T-helper 2 cell treated with Interferon-gamma antibody and Interleukin-4, amounts not matched to agents 100 ng/mL and 5 ng/mL, for 36 hours (primary cell): Measurements from ENCODE around the gene AP5Z1. TPM values are rescaled to one million over a fixed set of nuclear protein-coding genes. Genes with fewer than 3 reads are reported as not detected.

Experiments
- intact Hi-C: fragments of 100-400 bp; cut with micrococcal nuclease; formaldehyde crosslinking; loops from one replicate; pipeline ENCODE4 v1.15.1; 2023
- total RNA-seq: library from RNA; stranded (reverse); gene quantifications from 2 replicates; pipeline ENCODE4 v1.2.3, GENCODE V29; 2022

AP5Z1 gene
- total RNA-seq, 1 donor from 2014 or later, result 66.3 TPM

DNA sequence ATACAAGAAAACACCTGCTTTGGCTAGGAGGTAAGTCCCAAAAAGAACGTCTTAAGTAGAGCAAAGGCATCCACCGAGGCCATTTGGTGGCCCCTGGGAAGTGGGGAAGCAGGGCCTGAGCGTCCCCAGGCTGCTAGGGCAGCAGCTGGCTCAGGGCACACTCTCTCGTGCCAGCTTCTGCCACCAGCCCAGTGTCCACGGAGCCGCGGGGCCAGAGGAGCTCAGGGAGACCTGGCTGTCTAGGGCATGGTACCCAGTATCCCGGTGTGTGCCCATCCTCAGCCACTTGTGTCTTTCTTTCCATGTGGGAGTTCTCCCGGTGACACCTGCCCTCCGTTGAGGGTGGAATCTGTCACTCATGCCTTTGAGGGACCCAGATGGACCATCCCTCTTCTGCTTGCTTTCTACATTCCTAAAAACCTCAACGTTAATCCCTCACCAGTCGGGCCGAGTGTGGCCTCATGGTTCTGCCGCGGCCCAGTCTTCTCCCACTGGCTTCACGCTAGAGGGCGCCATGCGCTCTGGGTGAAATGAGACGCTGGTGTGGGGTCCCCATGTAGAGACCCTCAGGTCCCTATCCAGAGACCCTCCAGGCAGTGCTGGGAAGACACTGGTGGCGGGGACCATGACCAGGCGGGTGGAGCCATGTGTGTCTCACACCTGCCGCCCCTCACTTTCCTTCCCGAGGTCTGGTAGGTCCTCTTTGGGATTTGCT, 9.5 kb upstream of the AP5Z1 start:
- intact Hi-C loops, result no loop called here

DNA sequence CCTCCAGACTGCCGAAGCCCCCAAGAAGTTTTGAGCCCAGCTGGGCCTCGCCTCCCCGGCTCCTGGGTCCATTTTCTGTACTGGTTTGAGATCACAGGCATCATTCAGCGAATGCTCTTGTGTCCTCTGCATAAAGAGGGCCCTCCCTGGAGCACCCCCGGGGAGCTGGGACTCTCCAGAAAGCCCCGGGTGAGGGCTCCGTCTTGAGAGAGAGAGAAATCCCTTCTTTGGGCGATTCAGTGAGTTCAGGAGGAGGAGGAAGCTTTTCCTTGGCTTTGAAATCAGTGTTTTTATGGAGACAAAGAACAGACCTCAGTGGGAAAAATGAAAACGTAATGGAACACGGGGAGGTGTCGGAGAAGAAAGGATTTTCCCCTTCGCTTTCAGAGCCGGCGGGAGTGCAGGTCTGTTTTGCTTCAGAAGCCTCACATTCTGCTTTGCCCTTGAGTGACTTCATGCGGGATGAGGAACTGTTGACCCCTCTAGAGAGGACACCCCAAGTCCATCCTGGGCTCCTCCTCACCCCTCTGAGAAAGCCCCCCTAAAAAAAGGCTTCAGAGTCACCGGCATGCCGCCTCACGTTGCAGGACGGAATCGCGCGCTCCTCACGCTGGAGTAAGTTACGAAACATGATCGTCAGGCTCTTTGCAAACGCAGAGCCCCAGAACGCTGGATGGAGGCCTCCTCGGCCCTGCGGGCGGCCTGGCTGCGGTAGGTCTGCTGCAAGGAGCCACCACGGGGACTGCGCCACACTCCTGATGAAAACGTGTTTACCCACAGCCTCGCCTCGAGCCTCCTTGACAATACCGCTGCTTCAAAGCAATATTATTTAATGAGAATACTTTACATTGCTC, 8.5 kb upstream of the AP5Z1 start:
- intact Hi-C loops, result no loop called here

DNA sequence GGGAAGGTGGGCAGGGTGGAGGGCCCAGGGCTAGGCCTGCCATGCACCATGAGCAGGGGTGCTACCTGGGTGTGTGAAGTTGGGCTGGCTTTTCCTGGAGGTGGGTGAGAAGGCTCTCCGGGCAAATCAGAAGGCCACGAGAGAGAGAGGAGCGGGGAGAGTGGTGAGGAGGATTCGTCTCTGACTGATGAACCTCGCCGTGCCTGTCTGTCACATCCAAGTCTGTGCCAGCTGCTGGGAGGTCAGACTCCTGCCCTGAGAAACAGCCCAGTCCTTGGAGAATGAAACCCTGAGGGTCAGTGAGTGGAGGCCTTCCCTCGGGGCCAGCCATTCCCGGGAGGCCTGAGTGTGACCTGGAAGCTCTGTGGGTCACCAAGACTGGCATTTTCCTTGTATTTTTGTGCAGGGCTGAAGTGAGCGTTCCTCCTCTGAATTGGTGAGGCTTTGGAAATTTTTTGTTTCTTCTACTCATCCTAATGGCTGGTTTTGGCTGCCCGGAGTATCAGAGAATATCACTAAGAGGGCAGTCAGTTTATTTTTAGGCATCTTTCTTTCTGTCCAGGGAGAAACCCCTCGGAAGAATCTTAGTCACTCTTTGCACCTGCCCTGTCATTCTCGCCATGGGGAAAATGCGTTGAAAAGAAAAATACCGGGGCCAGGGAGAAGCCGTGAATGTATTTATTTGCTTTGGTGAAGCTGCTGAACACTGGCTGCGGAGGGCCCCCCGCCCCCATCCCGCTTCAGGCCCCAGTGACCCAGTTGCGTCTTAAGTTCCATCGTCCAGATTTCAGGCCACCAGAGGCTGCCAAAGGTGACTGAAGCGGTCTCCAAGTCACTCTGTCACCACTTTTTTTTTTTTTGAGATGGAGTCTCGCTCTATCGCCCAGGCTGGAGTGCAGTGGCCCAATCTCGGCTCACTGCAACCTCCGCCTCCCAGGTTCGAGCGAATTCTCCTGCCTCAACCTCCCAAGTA, 6.5 kb upstream of the AP5Z1 start:
- intact Hi-C loops, result no loop called here

DNA sequence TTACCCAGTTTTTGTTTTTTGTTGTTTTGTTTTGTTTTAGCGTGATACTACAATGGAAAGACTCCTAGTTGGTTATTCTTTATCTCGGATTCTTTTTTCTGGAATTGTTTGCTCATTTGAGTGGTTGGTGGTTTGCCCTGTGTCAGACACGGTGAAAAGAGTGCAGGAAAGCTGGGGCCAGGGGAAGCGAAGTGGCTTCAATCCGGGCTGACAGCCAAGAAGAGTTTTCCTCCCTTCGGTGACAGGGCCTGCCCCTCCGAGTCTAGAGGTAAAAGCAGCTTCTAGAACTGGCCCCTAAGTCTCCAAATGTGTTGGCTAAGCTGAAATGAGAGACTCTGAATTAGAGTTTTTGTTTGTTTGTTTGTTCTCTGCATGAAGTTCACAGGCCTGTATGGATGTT, 5.7 kb upstream of the AP5Z1 start:
- intact Hi-C loops, result no loop called here

DNA sequence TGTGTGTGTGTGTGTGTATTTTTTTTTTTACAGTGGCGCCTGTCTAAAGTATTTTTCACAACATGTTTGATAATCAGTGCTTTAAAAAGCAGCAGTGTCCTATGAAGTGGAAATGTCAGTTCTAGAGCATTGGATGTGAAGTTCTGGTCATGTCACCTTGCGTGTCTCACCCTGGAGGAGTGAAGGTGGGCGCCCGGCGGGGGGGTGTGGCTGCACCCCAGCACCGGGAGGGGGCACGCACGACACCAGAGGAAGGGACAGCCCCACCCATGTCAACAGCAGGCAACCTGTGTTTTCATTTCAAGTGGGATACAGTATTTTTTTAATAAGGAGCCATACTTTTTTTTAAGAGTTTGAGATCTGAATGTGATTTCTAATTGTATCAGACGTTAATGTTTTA, 4.5 kb upstream of the AP5Z1 start:
- intact Hi-C loops, result no loop called here

DNA sequence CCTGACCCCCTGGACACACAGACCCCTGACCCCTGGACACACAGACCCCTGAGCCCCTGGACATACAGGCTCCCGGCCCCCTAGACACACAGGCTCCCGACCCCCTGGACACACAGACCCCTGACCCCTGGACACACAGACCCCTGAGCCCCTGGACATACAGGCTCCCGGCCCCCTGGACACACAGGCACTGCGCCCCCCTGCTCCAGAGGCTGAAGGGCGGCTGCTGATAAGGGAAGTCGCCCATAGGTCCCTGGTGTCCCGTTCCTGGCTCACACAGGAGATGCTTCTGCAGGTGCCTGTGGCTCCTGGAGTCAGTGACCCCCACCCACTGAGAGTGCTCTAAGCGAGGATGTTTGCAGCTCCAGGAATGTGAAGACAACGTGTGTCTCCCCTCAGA, 3.7 kb upstream of the AP5Z1 start:
- intact Hi-C loops, result no loop called here

DNA sequence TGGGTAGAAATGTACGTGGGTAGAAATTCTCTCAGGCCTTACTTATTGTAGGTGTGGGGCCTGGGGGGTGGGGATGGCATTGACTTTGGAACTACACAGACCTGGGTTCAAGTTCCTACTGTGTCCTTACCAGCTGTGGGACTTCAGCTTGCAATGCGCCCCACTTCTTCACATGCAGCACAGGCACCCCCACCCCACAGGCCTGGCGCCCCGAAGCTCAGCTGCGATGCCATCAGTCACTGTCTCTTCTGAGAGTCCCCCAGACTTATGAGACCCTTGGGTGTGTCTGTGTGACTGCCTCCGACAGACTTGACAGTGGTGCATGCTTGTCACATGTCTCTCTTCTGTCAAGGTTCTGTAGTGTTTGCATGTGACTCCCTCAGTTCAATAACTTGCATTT, 3.1 kb upstream of the AP5Z1 start:
- intact Hi-C loops, result no loop called here

DNA sequence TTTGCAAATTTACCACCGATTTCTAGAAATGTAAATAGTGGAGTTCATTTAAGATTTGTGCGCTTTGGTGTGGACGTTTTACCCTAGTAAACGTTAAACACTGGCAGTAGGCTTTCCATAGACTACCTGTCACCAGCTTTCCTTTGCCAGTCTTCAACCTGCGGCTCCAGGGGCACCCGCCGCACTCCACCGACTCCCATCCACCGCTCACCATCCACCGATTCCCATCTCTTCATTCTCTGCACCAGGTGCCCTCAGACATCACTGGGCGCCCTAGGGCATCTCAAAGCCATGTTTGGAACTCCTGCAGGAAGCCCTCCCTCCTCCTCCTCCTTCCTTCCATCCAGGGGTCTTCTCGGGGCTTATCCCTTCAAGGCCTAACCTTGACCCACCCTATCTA, 1.4 kb upstream of the AP5Z1 start:
- intact Hi-C loops, result no loop called here

DNA sequence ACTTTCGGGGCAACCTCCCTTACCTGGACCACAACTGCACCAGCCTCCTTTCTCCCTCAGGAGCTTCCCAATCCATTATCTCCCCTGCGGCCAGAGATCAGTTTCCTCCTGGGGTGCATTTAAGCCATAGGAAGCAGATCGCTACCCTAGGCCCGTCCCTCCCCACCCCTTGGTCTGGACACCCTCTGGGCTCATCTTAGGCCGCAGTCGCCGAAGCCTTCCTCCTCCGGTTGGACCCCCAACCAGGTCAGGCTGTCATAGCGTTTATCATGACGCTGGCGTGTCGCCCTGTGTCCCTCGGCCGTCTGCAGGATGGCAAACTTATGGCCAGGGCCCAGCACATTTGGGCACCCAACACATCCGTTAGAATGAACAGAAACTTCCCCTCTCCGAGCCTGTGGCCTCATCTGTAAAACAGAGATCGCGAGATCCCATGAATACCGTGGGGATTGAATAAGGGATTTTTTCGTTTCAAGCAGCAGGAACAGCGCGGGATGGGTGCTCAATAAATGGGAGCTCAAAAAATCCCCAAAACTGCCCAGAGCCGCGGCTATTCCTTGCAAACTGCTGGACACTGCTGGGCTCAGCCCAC, 669 bp upstream of the AP5Z1 start:
- intact Hi-C loops, result loop anchor here (1.0 kb wide), 4 partner anchors 18 to 133 kb away; no protein-coding TSS in a partner anchor

DNA sequence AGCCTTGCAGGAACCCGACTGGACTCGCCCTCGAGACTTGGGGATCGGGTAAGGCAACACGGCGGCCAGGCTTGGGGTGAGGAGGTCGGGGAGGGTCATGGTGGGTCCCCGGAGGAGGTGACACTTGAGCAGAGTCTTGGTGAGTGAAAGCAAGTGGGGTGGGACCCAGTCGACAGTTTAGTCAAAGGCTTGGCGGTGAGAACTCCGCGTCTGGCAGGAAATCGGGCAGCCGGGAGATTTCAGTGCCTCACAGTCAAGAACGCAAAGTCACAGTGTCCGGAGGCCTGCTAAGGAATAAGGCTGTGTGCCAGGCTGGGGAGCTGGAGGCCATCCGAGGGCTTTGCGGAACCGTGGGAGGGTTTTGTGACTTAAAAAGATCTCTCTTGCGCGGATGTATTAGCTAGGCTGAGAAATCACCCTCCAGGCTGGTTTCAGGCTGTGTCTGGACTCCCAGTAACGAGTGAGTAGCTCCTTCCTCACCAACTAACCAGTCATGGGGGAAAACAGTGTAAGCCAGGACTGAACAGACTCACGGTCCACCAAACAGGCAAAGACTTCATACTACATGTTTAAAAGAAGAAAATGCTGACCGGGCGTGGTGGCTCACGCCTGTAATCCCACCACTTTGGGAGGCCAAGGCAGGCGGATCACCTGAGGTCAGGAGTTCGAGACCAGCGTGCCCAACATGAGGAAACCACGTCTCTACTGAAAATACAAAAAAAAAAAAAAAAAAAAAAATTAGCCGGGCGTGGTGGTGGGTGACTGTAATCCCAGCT, 613 bp downstream of the AP5Z1 start:
- intact Hi-C loops, result loop anchor here (1.0 kb wide), 4 partner anchors 16 to 135 kb away; no protein-coding TSS in a partner anchor

DNA sequence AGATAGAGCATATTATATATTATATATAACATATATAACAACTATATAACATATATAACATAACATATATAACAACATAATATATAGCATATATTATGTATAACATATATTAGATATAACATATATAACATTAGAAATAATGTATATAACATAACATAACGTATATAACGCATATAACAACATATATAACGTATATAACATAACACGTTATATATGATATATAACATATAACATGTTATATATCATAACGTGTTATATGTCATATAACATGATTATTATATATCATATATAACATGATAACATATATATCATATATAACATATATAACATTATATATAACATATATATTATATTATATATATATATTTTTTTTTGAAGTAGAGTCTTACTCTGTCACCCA, 3.7 kb downstream of the AP5Z1 start:
- intact Hi-C loops, result no loop called here

DNA sequence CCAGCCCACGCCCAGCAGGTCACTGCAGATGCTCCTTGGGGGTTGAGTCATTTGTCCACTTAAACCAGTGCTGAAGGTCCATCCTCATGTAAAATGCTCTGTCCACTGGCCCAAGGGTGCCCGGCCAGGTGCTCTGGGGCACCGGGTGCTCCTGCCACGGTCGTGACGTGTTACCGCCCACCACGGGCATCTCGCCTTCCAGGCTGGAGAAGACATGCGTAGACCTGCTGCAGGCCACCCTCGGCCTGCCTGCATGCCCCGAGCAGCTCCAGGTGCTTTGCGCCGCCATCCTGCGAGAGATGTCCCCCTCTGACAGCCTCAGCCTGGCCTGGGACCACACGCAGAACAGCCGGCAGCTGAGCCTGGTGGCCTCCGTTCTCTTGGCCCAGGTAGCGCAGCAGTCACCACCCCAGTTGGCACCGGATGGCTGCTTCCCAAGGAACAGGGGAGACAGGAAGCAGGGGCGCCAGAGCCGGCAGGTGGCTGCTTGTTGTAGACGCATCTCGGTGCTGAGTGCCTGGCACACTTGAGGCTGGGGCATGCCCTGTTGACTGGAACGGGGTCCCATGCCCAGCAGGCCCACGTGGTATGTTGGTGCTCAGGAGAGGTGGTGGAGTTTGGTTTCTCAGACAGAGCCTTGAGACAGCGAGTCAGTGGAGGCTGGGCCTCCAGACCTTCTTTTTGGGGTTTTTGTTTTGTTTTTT, 6.1 kb downstream of the AP5Z1 start:
- intact Hi-C loops, result no loop called here

DNA sequence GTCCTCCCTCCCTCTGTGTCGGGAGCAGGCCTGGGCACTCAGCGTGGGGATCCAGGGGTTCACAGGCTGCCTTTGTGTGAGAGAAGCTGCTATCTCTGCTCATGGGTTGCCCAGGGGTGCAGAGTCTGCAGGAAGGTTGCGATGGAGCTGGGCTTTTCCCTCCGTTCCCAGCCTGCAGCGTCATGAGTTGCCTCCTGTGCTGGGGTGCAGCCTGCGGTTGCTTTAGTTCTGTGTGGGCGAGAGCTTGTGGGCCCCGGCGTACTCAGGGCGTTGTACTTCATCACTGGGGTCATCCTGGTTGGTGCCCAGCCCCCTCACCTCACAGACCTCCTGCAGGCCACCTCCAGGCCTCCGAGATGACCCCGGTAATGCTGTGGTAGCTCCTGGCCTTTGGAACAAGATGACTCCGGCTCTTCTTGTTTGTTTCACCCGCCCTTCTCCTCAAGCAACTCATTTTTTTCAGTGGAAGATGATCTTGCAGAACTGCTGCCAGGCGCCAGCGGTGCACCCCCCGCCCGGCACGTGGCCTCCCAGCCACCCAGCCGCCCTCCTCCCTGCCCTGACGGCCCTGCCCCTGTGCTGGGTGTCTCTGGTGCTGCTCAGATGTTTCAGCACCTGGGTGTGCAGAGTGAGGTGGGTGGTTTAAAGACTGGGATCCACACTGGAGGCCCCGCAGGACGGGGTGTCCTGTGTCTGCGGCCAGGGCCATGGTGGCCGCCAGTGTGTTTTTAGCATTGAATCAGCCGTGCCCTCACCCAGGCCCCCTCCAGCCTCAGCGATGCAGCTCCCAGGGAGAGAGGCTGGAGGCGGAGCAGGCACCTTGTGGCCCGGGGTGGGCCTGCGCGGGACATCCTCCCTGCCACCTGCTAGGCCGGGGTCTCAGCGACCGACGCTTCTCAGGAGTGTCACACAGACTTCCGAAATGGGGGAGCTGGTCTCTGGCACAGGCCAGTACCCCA, 7.2 kb downstream of the AP5Z1 start:
- intact Hi-C loops, result no loop called here

DNA sequence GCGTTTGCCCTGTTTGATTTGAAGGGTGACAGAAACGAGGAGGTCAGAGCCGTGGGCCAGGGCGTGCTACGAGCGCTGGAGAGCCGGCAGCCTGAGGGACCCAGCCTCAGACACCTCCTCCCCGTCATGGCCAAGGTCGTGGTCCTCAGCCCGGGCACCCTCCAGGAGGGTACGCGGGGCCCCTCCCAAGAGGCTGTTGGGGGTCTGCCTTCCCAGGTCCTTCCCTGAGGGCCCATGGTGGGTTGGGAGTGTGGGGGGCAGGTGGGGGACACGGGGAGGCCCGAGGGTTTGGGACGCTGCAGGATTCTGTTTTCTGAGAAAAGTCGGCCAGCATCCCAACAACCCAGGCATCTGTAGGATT, 7.8 kb downstream of the AP5Z1 start:
- intact Hi-C loops, result no loop called here

DNA sequence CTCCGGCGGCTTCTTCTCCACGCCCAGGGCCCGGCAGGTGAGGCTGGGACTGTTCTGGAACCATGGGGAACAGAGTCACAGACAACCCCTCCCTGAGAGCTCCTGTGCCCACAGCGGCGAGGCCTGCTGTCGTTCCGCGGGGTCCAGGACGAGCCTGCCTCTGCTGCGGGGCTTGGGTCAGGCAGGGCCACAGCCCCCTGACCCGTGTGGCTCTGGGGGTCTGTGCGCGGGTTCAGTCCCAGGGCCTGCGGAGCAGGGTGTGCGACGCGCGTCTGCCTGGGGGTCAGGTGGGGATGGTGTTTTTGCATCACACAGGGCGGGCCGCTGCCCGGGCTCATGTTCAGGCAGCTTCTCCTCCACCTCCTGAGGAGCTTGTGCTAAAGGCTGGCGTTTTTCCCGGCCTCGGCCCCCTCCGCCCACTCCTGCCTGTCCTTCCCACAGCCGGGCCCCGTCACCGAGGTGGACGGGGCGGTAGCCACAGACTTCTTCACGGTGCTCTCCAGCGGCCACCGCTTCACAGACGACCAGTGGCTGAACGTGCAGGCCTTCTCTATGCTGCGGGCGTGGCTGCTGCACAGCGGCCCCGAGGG, 8.4 kb downstream of the AP5Z1 start:
- intact Hi-C loops, result no loop called here

DNA sequence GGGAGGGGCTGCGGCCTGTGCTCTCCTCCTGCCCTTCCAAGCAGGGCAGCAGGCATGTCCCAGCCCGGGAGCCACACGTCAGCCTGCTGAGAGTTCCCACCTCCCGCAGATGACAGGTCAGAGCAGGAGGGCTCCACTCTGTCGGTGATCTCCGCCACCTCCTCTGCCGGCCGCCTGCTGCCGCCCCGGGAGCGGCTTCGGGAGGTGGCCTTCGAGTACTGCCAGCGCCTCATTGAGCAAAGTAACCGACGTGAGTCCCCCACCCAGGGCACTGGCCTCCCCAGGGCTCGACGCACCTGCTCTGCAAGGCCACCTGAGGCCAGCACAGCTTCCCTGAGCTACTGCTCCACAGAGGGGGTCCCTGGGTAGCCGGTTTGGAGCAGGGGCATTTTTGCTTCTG, 9.4 kb downstream of the AP5Z1 start:
- intact Hi-C loops, result no loop called here

DNA sequence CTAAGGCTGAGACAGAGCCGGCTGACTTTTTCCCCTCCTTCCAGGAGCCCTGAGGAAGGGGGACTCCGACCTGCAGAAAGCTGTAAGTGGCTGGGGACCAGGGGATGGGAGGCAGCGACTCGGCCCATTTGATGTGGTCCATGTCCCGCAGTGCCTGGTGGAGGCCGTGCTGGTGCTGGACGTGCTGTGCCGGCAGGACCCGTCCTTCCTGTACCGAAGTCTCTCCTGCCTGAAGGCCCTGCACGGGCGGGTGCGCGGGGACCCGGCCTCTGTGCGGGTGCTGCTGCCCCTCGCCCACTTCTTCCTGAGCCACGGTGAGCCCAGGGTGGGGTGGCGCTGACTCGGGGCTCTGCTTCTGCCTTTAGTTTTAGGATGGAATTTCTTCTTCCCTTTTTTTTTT, 9.9 kb downstream of the AP5Z1 start:
- intact Hi-C loops, result no loop called here

DNA sequence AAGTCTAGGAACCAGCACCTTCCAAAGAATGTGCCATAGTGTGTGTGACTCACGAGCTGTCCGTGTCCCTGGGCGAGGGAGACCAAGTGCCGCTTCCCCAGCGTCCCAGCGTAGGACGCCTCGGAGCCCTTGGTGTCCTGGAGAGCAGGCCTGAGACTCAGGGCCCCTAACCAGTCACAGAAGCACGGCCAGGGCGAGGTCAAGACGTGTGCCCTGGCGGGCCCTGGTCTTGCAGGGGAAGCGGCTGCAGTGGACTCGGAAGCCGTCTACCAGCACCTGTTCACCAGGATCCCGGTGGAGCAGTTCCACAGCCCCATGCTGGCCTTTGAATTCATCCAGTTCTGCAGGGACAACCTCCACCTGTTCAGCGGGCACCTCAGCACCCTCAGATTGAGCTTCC, 10.6 kb downstream of the AP5Z1 start:
- intact Hi-C loops, result no loop called here
